GM19043 (cell line): ENCODE measurements around the gene DIDO1.

Source experiments
- ATAC-seq: cut with Tn5 transposase; IDR thresholded peaks from one replicate; pipeline ENCODE4 v1.9.1; 2021; ENCODE audit warnings: low read depth; ENCODE audit not compliant: unreplicated experiment

Gene DIDO1

DNA sequence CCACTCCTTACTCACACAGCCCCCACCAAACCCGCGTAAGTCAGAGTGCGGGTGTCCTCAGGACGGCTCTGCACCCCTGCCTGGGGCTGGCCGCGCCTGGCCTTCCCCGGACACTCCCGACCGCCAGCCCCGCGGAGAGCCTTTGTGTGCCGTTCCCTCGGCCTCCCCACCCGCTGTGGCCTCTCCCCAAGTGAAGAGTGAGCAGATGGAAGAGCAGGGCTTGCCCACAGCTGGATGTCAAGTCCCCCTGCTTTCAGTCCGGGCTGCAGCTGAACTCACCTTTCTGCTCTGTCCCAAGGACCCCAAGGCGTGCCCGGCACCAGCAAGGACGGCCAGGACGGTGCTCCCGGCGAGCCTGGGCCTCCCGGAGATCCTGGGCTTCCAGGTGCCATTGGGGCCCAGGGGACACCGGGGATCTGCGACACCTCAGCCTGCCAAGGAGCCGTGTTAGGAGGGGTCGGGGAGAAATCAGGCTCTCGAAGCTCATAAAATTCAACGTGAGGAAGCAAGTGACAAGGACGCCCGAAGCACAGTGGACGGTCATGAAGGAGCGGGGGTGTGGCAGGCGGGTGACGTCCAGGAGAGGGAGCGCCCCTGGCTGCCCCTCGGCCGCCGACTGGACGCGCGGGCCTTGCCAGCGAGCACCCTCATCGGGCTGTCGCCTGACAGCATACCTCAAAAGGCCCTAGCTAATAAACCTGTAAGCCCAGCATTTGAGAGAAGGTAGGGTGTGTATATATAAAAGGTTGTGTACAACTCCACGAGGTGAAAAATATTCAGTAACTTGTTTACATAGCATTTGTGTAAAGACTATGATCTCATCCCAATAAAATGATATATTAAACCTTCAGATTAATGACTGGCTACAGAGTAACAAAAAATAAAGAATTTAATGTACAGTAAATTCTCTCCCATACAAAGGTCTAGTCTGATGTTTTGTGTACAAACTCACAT lies 85.8 kb downstream of the DIDO1 start:
- ATAC-seq: no peak

GRCh38 chr20:62839816-62840215 lies 86.5 kb downstream of the DIDO1 start:
- no peak for ATAC-seq

GRCh38 chr20:62839261-62839660 lies 87.0 kb downstream of the DIDO1 start:
- no peak for ATAC-seq

DNA sequence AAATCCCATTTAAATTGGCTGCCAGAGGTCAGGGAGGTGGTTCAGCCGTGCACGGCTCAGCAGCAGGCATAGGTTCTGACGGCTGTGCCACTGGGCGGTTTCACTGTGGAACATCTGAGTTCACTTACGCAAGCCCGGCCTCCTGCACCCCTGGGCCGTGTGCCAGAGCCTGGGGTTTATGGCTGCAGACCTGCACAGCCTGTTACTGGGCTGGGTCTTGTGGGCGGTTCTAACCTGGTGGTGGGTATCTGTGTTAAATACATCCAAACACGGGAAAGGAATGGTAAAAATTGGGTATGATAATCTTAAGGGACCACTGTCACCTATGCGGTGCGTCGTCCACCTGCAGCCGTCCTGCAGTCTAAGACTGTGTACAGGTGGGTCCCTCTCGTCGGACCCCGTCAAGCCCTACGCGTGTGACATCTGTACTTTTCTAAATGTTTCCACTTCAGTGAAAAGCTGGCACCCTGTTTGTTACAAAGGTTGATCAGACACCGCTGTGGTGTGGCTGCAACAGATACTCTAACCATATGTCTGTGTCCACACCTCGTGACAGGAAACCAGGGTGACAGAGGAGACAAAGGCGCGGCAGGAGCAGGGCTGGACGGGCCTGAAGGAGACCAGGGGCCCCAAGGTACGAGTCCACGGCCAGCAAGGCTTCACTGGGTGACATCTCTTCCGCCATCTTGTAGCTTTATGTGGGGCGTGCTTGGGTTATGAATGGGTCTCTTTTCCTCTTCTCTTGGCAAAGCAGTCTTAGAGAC lies 88.0 kb downstream of the DIDO1 start:
- peak; percentile 61 for ATAC-seq

DNA sequence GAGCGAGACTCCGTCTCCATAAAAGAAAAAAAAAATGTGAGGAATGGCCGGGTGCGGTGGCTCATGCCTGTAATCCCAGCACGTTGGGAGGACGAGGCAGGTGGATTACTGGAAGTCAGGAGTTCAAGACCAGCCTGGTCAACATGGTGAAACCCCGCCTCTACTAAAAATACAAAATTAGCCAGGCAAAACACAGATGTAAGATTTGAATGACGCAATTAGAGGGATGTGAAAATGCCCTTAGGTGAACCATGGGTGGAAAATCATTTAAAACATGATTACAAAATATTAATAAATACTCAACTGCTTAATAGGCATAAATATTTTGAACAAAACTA lies 88.5 kb downstream of the DIDO1 start:
- peak; percentile 14 for ATAC-seq

- no peak for ATAC-seq
These were observed 89.3 kb downstream of the DIDO1 start for GRCh38 chr20:62836967-62837490.

DNA sequence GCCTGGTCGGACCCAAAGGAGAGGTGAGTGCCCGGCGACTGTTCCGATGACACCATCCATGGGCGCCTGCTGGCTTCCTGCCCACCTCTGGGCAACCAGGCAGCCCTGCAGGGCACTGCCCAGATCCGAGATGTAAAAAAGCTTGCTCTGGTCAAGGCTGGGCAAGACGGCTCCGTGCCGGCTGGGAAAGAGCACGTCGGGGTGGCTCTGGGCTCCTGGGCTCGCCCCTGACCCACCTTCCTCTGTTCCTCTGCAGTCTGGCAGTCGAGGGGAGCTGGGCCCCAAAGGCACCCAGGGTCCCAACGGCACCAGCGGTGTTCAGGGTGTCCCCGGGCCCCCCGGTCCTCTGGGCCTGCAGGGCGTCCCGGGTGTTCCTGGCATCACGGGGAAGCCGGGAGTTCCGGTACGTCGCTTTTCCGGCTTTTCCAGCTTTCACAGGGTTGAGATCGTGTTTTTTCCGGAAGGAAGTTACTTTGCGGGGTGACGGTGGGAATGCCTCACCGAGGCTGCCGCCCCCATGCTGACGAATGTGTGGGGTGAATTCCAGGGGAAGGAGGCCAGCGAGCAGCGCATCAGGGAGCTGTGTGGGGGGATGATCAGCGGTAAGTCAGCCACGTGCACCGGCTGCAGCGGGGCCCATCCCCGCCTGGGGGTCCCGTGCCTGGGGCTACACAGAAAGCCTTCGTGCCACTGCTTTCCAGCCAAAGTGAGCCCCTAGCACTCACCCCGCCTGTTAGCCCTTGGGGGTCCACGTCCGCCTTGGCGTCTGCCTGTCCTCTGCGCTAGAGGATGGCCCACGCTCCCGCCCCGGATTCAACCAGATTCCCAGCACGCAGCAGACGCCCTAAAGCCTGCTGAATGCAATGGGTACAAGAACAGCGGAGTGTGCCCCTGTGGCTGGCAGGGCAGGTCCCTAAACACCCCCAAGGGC lies 90.1 kb downstream of the DIDO1 start:
- ATAC-seq: no peak

DNA sequence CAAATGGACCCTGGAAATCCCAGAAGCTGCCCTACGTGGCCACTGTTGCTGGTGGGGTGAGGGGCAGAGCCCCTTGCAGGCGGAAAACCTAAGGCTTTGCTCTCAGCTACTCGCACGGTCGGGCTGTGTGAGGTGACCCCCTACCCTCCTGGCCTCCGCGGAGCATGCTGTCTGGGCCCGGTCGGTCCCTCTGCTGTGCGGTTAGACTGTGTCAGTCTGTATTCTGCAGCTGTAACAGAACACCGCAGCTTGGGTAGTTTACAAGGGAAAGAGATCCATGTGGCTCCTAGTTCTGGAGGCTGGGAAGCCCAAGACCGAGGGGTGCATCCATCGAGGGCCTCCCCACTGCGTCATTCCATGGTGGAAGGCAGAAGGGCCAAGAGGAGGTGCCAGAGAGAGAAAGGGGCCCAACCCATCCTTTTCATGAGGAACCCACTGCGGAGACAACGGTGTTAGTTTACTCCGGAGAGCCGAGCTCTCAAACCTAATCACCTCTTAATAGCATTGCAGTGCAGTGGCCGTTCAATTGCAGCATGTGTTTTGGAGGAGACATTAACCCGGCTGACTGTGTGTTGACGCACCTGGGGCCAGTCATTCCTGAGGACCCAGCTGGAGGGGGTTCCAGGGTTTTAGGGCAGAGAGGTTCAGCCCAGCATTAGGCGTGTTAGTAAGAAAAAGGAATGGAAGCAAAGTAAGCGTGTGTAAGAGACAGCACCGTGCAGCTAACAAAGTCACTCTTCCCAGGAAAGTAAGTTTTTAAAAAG lies 91.2 kb downstream of the DIDO1 start:
- ATAC-seq: no peak

DNA sequence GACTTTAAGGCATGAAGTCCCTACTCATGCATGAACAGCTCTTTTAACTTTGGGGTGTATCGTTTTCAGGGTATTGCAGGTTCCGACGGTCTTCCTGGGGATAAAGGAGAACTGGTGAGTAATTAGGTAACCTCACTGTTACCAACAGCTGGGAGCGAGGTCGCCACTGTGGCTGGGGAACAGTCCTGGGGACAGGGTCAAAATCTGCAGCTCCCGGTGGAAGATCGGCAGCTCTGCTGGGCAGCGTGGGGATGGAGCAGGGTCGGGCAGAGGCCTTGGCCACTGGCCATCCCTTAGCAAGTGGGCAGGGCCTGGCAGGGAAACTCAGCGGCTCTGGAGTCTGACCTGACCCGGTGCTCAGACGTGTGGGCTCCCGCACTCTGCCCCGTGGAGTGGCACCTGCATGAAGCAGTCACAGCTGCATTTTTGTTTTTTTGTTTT lies 93.3 kb downstream of the DIDO1 start:
- ATAC-seq: peak; percentile 39

- peak; percentile 51 for ATAC-seq
These were observed 93.9 kb downstream of the DIDO1 start for GRCh38 chr20:62832212-62832922.

- ATAC-seq: no peak
These were observed 94.5 kb downstream of the DIDO1 start for GRCh38 chr20:62831854-62832211.

DNA sequence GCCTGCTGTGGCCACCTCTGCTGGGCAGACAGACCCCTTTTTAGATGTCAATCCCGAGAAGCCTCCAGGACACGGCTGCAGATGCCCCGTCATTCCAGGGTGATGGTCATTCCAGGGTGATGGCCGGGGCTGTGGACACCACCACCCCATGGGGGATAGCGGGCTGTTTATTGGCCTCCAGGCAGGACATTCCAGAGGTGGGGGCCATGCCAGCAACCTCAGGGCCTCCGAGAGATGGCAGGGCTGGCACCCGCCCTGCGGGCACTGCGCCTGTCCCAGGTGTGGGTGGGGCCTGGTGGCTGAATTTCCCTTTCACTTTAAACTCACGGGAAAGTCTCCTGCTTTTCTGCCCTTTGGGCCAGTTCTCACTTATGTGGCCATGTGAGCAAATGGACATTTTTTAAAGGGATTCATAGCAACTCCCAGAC lies 94.9 kb downstream of the DIDO1 start:
- ATAC-seq: no peak

DNA sequence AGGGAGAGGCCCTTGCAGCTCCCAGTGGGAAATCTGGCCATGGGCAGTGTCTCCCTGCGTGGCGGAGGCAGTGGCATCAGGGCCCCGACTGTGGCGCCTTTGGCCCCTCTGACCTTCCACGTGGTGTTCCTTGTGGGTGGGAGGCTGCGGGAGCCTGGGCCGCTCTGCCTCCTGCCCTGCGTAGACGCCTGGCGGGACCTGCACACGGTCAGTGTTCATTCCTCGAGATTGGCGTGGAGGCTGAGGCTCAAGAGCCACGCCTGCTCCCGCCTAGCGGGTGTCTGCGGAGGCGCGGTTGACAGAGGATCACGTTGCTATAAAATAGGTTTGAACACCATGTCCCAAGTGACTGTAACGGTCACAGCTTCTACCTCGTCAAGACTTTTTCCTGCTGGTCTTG lies 95.5 kb downstream of the DIDO1 start:
- no peak for ATAC-seq

GRCh38 chr20:62830251-62830650 lies 96.1 kb downstream of the DIDO1 start:
- ATAC-seq: no peak

DNA sequence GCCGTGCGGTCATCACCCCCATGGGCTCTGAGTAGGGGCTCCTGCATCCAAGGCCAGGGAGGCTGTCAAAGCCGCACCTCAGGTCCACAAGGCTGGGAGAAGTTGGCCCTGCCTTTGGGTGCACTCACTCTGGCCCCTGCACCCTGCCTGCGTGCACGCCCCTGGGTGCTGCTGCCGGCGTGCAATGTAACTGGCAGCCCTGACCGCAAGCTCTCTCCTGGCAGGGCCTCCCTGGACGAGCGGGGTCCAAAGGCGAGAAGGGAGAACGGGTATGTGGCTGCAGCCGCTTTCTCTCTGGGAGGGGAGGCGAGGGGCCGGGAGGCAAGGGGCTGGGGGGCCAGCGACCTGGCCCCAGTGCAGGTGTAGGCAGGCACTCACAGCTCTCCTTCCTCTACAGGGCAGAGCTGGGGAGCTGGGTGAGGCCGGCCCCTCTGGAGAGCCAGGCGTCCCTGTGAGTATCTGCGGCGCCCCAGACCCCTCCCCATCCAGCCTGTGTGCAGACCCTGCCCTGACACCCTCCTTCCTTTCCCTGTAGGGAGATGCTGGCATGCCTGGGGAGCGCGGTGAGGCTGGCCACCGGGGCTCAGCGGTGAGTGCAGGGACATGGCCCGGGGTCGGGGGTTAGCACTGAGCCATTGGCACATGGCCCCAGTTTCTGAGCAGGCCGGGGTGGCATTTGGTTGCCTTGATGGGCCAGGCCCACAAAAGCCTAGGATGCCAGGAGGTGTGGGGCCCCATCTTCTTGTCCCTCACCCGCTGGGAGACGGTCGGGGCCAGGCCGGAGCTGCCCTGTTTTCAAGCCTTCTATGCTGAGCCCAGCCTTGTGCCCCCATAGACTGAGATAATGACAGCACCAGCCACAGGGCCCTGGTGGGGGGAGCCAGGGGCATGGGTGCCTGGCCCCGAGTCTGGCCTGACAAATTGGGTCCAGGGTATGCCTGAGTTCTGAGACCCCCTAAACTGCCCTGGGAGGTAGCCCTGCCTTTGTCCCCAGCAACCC lies 96.8 kb downstream of the DIDO1 start:
- no peak for ATAC-seq

- ATAC-seq: no peak
These were observed 97.6 kb downstream of the DIDO1 start for GRCh38 chr20:62828511-62829230.

DNA sequence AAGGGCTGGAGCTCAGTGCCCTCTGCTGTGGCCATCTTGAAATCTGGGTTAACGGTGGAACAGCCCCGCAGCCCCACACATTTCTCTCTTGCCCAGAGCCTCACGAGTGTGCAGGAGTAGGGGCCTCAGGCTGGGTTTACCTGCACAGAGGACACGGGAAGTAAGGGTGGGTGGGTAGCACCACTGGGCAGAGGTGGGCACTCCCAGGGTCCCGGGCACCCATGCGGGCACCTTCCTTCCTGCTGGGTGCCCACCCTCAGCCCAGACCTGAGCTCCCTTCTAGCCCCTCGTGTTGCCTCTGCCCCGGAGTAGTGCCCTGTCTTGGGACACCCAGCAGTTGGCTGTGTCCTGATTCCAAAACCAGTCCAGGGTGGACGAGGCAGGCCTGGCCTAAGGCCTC lies 98.3 kb downstream of the DIDO1 start:
- ATAC-seq: no peak
